ENCODE measurements around the gene FAM219A.

The FAM219A gene

GRCh38 chr9:34450644-34451043, 7.7 kb downstream of the FAM219A start:
- TF ChIP-seq CTCF (IDR thresholded peaks at IDR 0.05), result no peak
- no peak for DNase-seq
- peaks cover 24% of the 10 kb centered on the region for H3K4me1 Mint-ChIP-seq
- H3K4me3 Mint-ChIP-seq, result no peak overlapping the region
- H3K27ac Mint-ChIP-seq, result peak overlapping the region; percentile 44
- H3K9me3 Mint-ChIP-seq, result no peaks in the 10 kb centered on the region
- H3K27me3 Mint-ChIP-seq (ENCODE audit: low read depth, poor library complexity), result peaks cover 4% of the 10 kb centered on the region
- H3K36me3 Mint-ChIP-seq (ENCODE audit: low read depth), result no peaks in the 10 kb centered on the region

GRCh38 chr9:34446951-34447350, 11.4 kb downstream of the FAM219A start:
- Mint-ChIP-seq H3K36me3 (ENCODE audit: low read depth) (no peaks in the 10 kb centered on the region), H3K4me3 (no peak overlapping the region), H3K4me1 (peaks cover 4% of the 10 kb centered on the region), H3K9me3 (no peaks in the 10 kb centered on the region), H3K27ac (no peak overlapping the region), H3K27me3 (ENCODE audit: low read depth, poor library complexity) (peaks cover 4% of the 10 kb centered on the region)
- DNase-seq, result no peak
- TF ChIP-seq CTCF (IDR thresholded peaks at IDR 0.05), result no peak

- no peaks in the 10 kb centered on the region for H3K9me3 Mint-ChIP-seq
- H3K36me3 Mint-ChIP-seq (ENCODE audit: low read depth), result no peaks in the 10 kb centered on the region
- H3K4me3 Mint-ChIP-seq, result no peak overlapping the region
- peaks cover 4% of the 10 kb centered on the region for H3K27me3 Mint-ChIP-seq (ENCODE audit: low read depth, poor library complexity)
- no peak for DNase-seq
- no peak overlapping the region for H3K27ac Mint-ChIP-seq
- peaks cover under 1% of the 10 kb centered on the region for H3K4me1 Mint-ChIP-seq
- TF ChIP-seq CTCF (IDR thresholded peaks at IDR 0.05), result no peak
Measured at GRCh38 chr9:34446468-34446891, 11.9 kb downstream of the FAM219A start.

- Mint-ChIP-seq H3K36me3 (ENCODE audit: low read depth) (peaks cover 1% of the 10 kb centered on the region), H3K27me3 (ENCODE audit: low read depth, poor library complexity) (peaks cover 4% of the 10 kb centered on the region), H3K9me3 (no peaks in the 10 kb centered on the region), H3K4me3 (no peak overlapping the region), H3K4me1 (peaks cover 5% of the 10 kb centered on the region), H3K27ac (no peak overlapping the region)
- DNase-seq, result no peak
- no peak for TF ChIP-seq CTCF (IDR thresholded peaks at IDR 0.05)
Measured at GRCh38 chr9:34443976-34444375, 14.4 kb downstream of the FAM219A start.

- Mint-ChIP-seq H3K4me3 (no peak overlapping the region), H3K27ac (no peak overlapping the region), H3K36me3 (ENCODE audit: low read depth) (peaks cover 5% of the 10 kb centered on the region), H3K4me1 (peaks cover 5% of the 10 kb centered on the region), H3K27me3 (ENCODE audit: low read depth, poor library complexity) (peaks cover 4% of the 10 kb centered on the region), H3K9me3 (no peaks in the 10 kb centered on the region)
- DNase-seq, result no peak
- TF ChIP-seq CTCF (IDR thresholded peaks at IDR 0.05), result no peak
Measured at GRCh38 chr9:34443533-34443932, 14.8 kb downstream of the FAM219A start.

- no peak for TF ChIP-seq CTCF (IDR thresholded peaks at IDR 0.05)
- DNase-seq, result no peak
- Mint-ChIP-seq H3K4me1 (peaks cover 5% of the 10 kb centered on the region), H3K36me3 (ENCODE audit: low read depth) (peaks cover 5% of the 10 kb centered on the region), H3K9me3 (no peaks in the 10 kb centered on the region), H3K4me3 (no peak overlapping the region), H3K27me3 (ENCODE audit: low read depth, poor library complexity) (peaks cover 4% of the 10 kb centered on the region), H3K27ac (no peak overlapping the region)
Measured at GRCh38 chr9:34442770-34443169, 15.6 kb downstream of the FAM219A start.
